A673 (cell line): Measurements from ENCODE around the gene PSG2.

Experiments
- EZH2 ChIP-seq: fragments of 200-600 bp; sonication (generic); IDR thresholded peaks from 2 replicates; pipeline ENCODE4 v1.6.1; 2017; ENCODE audit warnings: borderline replicate concordance, low read depth, mild to moderate bottlenecking, mixed read lengths, antibody characterized with exemption, low read length; ENCODE audit not compliant: poor library complexity, severe bottlenecking
- TF ChIP-seq, protein P1 (sequence below): fragments of 300-800, 200-600 bp; sonication (generic); conservative IDR thresholded peaks from 2 replicates; pipeline ENCODE4 v1.5.1; 2017; ENCODE audit warnings: low read depth, mild to moderate bottlenecking, antibody characterized with exemption, low read length, moderate library complexity, mixed read lengths

DNA sequence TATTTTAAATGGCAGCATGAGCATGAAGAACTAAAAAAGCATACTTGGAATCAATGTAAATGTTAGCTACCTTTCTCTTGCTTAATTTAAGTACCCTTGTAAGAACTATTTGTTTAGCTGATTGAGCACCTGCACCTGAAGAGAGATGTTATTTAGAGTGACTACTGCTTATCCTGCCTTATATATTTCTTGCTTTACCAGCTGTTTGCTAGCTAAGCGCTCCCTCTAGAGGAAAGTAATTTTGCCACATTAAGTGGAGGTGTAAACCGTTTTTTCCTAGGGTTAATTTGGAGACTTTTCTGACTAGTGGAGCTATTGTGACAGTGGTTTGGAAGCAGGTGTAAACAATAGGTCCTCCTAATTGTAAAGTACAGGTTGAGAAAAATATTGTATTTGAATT lies 19.4 kb upstream of the PSG2 start:
- no peak for TF ChIP-seq EZH2
- TF ChIP-seq, protein P1, sequence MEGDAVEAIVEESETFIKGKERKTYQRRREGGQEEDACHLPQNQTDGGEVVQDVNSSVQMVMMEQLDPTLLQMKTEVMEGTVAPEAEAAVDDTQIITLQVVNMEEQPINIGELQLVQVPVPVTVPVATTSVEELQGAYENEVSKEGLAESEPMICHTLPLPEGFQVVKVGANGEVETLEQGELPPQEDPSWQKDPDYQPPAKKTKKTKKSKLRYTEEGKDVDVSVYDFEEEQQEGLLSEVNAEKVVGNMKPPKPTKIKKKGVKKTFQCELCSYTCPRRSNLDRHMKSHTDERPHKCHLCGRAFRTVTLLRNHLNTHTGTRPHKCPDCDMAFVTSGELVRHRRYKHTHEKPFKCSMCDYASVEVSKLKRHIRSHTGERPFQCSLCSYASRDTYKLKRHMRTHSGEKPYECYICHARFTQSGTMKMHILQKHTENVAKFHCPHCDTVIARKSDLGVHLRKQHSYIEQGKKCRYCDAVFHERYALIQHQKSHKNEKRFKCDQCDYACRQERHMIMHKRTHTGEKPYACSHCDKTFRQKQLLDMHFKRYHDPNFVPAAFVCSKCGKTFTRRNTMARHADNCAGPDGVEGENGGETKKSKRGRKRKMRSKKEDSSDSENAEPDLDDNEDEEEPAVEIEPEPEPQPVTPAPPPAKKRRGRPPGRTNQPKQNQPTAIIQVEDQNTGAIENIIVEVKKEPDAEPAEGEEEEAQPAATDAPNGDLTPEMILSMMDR: no peak
